ENCODE results near the gene TIMP2.

TIMP2 gene

DNA sequence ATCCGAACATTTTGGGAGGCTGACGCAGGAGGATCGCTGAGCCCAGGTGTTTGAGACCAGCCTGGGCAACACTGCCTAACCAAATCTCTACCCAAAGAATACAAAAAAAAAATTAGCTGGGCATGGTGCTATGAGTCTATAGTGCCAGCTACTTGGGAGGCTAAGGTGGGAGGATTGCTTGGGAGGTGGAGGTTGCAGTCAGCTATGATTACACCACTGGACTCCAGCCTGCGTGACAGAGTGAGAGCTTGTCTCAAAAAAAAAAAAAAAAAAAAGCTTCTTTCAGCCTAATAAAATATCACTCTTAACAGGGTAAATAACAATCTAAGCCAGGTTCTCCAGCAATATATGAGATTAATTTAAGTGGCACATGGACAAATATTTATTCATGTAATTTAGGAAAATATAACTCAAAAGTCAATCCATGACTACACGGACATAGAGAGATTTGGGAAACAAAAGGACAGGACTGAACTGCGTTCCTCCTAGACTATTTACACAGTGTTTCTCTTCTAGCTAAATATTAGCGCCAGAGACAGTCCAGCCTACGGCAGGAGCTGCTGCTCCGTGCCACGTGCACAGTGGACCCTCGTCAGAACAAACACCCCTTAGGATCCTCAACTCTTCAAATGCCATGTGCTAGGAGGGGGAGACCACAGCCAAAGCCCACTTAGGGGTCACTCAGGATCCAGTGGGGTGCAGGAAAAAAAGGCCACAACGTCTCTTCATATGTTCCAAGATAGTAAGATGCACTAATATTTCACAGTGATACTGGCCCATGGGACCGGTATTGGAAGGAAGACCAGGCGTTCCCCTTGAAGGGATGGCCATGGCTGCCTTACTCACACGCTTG, 93.3 kb downstream of the TIMP2 start:
- no peak for DNase-seq

DNA sequence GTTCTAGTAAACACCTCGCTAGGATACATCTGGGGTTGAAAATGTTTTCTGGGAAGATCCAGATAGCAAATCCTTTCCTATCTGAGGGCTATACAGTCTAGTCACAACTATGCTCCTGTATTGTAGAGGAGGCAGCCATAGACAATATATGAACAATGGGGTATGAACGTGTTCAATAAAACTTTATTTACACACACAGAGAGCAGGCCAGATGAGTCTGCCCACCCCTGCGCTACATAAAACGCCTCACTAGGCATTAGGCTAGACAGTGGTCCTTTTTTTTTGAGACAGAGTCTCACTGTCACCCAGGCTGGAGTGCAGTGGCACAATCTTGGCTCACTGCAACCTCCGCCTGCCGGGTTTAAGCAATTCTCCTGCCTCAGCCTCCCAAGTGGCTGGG, 95.7 kb downstream of the TIMP2 start:
- no peak for DNase-seq

DNA sequence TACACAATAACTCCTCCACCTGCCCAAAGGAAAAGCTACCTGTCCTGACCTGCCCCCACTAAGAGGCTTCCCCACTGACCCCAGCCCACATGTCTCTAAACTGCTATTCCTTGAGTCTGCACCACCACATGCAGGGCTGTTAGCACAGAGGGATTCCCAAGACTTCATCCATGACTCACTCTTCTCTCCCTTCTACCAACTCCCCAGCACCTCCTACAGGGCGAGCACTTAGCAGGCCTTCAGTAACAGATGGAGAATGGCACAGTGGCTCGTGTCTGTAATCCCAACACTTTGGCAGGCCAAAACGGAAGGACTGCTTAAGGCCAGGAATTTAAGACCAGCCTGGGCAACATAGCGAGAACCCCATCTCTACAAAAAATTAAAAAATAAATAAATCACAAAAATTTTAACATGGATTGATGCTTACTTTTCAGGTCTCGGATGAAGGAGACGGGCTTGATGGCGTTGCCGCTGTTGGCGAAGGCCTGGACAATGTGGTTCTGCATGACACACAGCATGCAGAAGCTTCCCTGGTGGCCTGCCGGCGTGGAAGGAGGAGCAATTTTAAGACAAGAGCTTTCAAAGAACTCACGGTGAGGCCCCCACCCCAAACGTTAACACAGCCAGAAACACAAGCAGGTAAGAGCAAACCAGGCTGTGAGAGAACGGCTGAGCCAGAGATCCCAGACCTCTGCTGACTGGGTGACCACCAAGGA, 96.6 kb downstream of the TIMP2 start:
- no peak for DNase-seq

DNA sequence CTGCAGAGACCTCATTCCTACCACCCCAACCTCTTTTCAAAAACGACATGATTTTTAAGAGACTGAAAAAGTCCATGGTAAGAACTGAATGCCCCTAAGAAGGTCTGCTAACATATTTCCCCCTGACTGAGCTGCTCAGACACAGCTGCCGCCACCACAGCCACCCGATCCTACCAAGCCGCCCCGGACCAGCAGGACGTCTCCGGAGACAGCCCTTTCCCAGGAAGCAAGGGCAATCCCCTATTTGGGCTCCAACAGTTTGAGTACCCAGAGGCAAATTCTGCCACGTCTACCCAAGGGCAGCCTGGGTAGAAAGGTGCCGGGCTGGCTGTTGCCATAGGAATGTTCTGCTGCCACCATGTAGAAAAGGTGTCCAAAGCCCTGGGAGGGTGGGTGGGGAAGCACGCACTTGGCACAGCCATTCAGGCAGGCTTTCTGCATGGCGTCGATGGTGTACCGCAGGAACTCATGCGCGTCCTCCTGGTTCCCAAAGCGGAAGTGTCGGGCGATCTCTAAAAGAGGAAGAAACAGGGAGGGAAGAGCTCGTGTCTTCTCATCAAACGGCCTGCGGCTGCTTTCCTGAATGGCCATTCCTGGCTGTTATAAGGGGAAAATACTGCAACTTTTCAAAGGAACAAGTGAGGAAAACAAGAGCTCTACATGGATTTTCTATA, 98.2 kb downstream of the TIMP2 start:
- DNase-seq = no peak

DNA sequence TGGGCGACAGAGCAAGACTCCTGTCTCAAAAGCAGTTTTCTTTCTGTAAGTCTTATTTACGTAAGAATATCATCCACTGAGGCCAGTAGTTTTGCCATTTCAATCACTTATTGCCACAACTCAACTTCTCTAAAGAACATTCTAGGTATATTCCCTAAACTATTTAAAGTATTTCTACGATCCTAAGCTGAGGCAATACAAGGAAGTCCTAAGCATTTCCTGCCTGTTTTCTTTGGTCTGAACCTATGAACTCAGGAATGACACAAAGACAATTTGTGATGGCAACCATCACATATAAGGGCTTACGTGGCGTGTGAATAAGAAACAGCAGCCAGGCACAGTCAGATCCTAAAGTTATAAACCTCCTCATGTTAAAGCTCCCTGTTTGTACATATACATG, 98.8 kb downstream of the TIMP2 start:
- no peak for DNase-seq

DNA sequence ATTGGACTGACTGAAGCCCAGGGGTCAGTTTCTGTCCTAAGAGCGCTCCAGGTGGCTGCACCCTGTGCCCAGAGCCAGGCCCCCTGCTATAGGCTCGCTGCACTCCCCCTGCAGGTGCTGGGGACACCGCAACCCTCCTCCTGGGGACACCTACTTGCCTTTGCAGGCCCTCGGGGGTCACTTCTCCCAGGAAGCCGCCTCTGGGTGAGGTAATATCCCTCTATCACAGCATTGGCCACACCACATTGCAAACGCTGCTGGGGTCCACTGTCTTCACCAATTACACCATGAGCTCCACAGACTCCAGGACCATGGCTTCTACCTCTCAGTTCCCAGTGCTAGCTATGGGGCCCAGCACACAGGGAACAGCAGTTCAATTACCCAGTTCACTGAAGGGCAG, 99.5 kb downstream of the TIMP2 start:
- DNase-seq = no peak

DNA sequence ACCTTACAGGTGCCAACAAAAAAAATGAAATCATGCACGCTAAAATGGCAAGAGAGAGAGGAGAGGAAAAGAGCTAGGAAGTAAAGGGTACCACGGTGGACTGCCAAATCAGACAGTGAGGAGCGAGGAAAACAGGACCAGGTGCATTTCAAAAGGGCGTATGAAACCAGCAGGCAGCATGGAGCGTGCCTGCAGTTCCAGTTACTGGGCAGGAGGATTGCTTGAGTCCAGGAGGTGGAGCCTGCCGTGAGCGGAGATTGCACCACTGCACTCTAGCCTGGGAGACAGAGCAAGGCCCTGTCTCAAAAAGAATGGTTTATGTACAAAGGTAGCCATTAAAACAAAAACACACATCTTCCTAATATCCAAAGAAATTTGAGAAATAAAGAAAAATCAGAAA, 100.9 kb downstream of the TIMP2 start:
- no peak for DNase-seq

DNA sequence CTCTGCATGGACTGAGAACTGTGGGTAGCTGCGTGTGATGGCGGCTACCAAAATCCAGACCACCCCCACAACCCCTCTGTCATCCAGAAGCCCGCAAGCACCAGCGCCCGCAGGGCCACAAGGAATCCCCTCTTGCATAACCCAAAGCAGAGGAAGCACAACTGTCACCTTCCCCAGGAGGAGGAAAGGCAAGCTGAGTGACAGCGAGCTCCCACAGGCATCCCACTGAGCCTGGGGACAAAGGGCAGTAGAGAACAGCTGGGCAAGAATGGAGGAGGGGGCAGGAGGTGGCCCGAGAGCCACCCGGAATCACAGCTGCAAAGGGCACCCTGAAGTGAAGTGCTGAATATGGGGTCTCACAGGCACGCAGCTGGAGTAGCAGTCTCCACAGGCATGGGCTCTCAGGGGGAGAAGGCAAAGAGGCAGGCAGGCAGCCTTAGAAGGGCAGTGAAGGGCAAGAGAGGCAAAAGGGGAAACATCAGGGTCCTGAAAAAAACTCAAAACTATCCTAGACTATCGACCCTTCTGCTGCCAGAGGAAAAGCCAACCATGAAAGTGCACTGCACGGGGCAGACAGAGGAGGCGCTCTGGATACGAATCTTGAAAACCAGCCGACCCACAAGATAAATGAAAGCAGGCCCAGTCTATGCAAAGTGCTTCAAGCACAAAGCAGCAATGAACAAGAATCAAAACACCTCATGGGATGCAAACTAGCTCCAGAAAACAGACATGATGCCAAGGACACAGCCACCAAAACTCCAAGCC, 101.7 kb downstream of the TIMP2 start:
- DNase-seq = no peak

DNA sequence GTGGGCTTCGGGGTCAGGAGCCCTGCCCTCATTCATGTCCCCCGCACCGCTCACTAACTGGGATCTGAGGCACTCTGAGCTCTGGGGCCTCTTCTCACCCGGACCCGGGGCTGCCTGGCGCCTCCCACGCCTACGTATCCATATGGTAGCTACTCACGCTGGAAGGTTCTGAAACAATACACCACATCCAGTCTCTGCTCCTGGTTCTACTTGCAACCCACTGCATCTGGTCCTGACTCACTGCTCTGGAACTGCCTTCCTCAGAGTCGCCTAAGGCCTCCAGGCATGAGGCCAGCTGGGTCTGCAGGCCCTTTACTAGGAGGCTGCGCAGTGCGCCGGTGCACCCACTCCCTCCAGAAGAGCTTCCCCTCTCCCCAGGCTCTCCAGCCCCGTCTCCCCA, 102.6 kb downstream of the TIMP2 start:
- no peak for DNase-seq

DNA sequence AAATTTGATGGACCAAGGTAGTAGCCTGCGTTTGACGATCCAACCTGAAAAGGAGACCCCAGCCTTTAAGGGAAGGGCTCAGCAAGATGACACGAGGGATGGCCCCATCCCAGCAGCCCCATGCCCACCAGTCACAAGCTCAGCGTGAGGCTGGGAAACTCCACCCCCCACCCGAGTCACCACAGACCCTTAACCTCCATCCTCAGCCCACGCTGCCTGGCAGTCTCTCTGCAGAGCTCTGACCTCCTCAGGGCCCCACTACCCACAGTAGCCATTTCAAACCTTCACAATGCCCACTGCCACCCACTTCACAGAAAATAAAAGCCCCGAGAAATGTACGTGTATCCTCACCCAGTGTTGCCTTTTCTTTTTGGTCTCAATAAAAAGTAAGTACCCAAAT, 103.2 kb downstream of the TIMP2 start:
- no peak for DNase-seq

DNA sequence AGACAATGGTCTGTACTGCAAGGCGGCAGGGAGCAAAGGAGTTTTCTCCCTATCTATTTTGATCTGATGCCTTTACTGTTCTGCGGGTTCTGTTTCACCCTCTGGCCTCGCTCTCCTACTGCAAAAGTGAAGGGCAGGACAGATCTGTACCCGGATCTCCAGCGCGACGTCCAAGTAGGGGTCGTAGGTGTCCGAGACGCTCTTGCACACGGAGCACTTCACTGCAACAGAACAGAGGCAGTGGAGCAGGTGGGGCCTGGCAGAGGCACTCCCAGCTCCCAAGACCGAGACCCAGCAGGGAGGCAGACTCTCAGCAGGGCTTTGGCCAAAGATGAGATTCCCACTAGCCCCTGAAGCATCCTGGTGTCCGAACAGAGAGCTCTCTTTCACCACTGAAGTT, 104.3 kb downstream of the TIMP2 start:
- no peak for DNase-seq

DNA sequence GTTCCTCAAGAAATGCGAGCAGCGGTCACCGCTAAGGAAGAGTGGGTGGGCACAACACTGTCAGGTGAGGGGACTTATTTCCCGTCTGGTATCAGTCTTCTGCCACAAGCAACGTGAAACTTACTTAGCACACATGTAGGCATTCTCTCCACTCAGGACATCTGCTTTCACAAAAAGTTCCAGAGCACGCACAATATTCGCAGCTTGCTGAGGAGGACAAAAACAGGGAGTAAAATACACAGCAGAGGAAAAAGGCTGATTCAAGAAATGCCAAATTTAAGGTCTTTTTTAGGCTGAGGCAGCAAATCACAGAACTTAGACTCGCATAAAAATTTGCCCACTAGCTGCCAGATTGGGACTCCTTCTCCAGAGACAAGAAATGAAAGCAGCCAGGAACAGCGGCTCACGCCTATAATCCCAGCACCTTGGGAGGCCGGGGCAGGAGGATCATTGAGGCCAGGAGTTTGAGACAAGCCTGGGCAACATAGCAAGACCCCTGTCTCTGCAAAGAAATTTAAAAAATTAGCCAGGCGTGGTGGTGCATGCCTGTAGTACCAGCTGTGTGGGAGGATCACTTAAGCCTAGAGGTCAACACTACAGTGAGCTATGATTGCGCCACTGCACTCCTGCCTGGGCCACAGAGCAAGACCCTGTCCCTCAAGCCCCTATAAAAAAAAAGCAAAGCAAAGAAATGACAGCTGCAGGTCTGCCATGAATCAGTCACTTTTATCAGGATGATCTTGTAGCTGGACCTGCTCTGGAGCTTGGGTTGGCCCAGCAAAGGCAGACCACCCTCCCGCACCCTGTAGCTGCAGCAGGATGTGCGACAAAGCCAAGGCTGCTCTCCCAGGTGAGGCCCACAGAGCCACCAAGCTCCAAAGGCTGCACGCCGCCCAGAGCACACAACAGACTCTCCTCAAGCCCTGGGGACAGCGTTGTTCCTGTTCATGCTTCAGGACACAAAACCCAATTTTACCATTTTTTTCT, 105.1 kb downstream of the TIMP2 start:
- DNase-seq = no peak

DNA sequence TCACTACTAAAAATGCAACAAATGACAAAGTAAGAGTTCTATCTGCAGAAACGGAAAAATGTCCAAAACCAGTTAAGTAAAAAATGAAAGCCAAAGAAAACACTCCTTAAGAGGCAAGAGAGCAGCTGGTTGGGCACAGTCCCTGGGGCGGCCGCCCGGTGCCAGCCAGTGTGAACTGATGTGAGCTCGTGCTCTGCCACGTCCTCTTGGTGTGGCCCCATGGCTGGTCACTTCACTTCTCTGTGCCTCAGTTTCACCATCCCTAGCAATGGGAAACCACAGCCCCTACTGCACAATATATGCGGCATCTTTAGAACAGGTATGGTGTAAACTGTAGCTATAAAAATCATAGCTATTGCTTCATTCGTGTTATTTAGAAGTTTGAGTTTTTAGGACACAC, 105.8 kb downstream of the TIMP2 start:
- DNase-seq = no peak

DNA sequence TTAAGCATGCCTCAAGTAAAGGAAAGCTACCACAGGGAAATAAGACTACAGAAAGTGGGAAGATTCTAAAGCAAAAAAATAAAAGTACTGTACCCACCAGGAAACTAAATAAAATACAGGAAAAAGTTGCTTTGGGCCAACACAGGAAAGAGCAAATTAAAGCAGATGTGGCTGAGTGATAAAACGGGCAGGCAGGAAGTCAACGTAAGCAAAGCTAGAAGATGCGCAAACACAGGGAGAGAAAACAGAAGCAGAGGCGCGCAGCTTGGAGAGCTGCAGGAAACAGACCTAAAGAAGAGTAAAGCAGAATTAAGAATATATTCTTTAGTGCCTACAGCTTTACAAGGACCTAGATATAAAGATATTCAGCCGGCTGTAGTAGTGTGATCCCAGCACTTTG, 106.3 kb downstream of the TIMP2 start:
- peak; percentile 82 for DNase-seq

DNA sequence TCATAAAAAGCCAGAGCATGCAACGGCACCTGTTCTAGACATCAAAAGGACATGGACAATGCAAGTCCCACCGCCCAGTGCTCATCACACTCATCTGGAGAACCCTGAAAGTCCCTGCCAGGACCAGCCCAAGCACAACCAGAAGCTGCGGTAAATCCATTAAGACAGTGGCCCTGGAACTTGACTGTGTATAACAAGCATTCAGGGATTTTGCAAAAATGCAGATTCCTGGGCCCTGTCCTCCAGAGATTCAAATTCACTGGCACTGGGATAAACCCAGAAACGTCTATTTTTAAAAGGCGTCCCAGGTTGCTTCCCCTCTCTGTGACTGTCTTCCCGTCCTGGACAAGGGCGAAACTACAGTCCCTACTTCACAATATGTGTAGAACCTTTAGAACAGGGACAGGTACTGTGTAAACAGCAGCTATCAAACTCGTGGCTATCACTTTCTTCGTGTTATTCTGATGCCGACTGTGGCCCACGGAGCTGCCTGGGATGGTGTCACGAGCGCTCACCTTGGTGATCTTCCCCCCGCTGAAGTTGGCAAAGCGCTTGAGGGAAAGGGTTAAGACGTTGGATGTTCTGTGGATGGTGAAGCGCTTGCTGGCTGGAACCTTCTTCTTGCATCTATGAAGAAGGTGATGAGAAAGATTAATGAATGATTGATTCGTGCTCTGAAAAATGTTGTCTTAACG, 106.9 kb downstream of the TIMP2 start:
- DNase-seq = no peak

DNA sequence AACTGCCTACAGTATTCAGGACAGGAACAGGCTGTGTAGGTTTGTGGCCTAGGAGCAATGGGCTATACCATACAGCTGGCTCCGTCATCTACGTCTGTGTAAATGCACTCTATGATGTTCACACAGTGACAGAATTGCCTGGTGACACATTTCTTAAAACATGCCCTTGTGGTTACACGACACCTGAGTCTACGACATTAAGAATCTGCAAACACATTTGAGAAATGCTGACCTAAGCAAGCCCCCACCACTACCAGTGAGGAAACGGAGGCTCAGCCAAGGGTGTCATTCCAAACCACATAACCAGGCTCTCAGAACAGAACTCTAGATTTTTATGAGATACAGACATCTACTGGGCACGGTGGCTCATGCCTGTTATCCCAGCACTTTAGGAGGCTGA, 108.1 kb downstream of the TIMP2 start:
- peak; percentile 85 for DNase-seq

DNA sequence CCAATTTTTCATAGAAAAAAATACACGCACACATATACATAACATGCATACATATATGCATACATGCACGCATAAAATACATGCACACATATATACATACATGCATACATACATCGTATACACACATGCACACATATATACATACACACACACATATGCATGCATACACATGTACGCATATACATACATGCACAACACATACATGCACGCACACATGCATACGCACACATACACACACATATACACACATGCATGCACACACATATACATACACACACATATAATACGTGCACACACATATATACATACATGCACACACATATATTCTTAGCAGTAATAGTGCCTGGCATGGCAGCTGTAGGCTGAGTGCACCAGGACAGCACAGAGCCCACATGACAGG, 109.5 kb downstream of the TIMP2 start:
- DNase-seq = no peak

DNA sequence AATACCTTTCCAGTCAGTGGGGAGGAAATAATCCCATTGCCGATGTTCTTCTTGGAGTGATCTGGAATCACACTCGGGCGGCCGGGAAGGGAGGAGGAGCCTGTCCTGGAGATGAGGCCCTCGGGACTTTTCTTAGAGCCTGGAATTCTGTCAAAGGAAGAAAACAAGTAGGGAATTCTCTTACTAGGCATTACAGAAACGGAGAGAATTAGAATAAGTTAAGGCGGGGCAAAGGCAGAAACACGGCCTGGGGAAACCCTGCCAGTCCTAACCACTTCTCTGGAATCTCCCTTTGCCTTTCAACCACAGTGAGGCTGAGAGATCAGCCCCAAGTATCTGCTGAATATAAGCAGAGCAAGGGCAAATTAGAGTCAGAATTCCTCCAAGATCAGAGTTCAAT, 112.3 kb downstream of the TIMP2 start:
- DNase-seq = no peak

DNA sequence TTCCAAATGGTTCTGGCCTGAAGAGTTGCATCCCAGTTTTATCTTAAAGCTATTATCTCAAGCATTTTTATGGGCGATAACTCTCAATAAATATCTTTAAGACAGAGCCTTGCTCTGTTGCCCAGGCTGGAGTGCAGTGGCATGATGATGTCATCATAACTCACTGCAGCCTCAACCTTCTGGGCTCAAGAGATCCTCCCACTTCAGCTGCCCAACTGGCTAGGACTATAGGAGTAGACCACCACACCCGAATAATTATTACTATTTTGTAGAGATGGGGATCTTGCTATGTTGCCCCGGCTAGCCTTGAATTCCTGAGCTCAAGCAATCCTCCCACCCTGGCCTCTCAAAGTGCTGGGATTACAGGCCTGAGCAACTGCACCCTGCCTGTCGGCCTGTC, 117.0 kb downstream of the TIMP2 start:
- DNase-seq = no peak

DNA sequence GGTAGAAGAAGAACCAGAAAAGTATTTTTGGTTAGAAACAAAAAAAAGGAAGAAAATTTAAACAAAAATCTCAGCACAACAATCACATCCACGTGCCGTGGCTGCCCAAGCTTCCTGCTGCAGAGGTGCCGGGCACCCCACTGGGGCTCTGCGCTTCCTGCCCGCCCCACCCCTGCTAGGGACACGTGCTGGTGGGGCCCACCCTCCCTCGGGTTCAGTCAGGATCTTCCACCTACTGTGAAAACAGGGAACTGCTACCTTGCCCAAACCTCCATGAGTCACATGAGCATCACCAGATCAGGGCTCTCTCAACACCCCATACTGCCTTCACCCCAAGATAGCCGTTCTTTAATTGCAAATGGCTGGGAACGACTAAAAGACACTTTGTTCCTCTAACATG, 118.7 kb downstream of the TIMP2 start:
- DNase-seq = no peak

DNA sequence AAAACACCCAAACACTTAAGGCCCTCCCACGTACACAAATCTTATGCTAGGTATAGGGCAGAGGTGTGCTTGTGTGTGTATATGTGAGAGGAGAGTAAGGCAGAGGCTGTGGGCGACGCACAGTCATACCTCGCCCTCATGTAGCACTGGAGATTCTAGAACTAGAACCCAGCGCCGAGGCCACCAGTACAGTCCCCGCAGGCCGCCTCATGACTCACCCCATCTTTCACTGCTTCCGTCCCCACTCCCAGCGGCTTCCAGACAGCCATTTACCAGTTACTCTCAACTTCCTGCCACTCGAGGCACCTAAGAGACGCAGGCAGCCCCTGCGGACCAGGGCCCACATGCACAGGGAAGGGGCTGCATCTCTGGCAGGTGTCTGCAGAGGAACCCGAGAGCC, 119.9 kb downstream of the TIMP2 start:
- peak; percentile 91 for DNase-seq

All from activated effector memory CD4-positive, alpha-beta T cell treated with anti-CD3 and anti-CD28 coated beads, Interleukin-2, amount 50 U/mL, for 16 hours (primary cell).